K562 (cell line): ENCODE measurements around the gene IL23A. TPM values are rescaled to one million over a fixed set of nuclear protein-coding genes. Genes with fewer than 3 reads are reported as not detected.
A peak's percentile ranks its signal among the peaks of the same experiment; 100 is the strongest.

Experiments used
- CSDE1 ChIP-seq, 2 experiments: fragments of 450-650 bp; IDR thresholded peaks; 2 replicates each; pipeline ENCODE4 v1.6.1; 2016; ENCODE audit warnings: mild to moderate bottlenecking in 1 of 2
- CXXC5 ChIP-seq: fragments of 250-450 bp; sonication (Bioruptor Pico); IDR thresholded peaks from 2 replicates; pipeline ENCODE4 v1.8.0; 2022; ENCODE audit warnings: inconsistent platforms, mild to moderate bottlenecking, moderate library complexity
- DPF2 ChIP-seq: fragments of 450-650 bp; IDR thresholded peaks from 2 replicates; pipeline ENCODE4 v1.6.1; 2016
- ELK1 ChIP-seq: sonication (generic); formaldehyde crosslinking; IDR thresholded peaks from 2 replicates; pipeline ENCODE4 v1.8.1; 2022; ENCODE audit warnings: missing genetic modification reagents
- FOXK1 ChIP-seq: sonication (generic); formaldehyde crosslinking; IDR thresholded peaks from 2 replicates; pipeline ENCODE4 v1.8.0; 2022; ENCODE audit warnings: missing genetic modification reagents, mild to moderate bottlenecking, borderline replicate concordance
- HDAC3 ChIP-seq: fragments of 450-650 bp; IDR thresholded peaks from 2 replicates; pipeline ENCODE4 v1.6.1; 2018; ENCODE audit warnings: borderline replicate concordance, mild to moderate bottlenecking, moderate library complexity; ENCODE audit not compliant: partially characterized antibody
- HMG20A ChIP-seq: fragments of 450-650 bp; formaldehyde crosslinking; conservative IDR thresholded peaks from 2 replicates; pipeline ENCODE4 v1.4.0; 2020; ENCODE audit warnings: mild to moderate bottlenecking, mixed read lengths
- NBN ChIP-seq: fragments of 450-650 bp; IDR thresholded peaks from 2 replicates; pipeline ENCODE4 v1.6.1; 2016; ENCODE audit warnings: low read depth, mild to moderate bottlenecking
- NR2C1 ChIP-seq, 2 experiments: fragments of 450-650 bp; IDR thresholded peaks; 2 replicates each; pipeline ENCODE4 v1.6.1; 2017; ENCODE audit warnings: mild to moderate bottlenecking in 2 of 2, antibody characterized with exemption in 1 of 2, inconsistent platforms in 1 of 2, missing compliant biosample characterization in 1 of 2, missing genetic modification characterization in 1 of 2
- RAD21 ChIP-seq, 2 experiments: fragments of 250-450 bp in 1 of 2; fragments of 450-650 bp in 1 of 2; sonication (Bioruptor Pico) in 1 of 2; formaldehyde crosslinking in 1 of 2; IDR thresholded peaks in 1 of 2; conservative IDR thresholded peaks in 1 of 2; 2 replicates each; pipeline versions ENCODE4 v1.4.0 to v1.8.0; 2020 to 2022; ENCODE audit warnings: mild to moderate bottlenecking in 2 of 2, moderate library complexity in 1 of 2
- RBM34 ChIP-seq: fragments of 200-400 bp; formaldehyde crosslinking; IDR thresholded peaks from 2 replicates; pipeline ENCODE4 v1.6.1; 2018; ENCODE audit warnings: low read length, borderline replicate concordance; ENCODE audit not compliant: insufficient read depth
- SMAD2 ChIP-seq: fragments of 150-350 bp; IDR thresholded peaks from 2 replicates; pipeline ENCODE4 v1.6.1; 2014; ENCODE audit warnings: low read depth, mild to moderate bottlenecking, low read length
- SMARCB1 ChIP-seq: IDR thresholded peaks from 2 replicates; pipeline ENCODE4 v1.6.1; 2011; ENCODE audit warnings: improper control_type of control experiment, low read depth; ENCODE audit not compliant: insufficient read length
- TBP ChIP-seq: optimal IDR thresholded peaks from 2 replicates; pipeline ENCODE3; 2011; ENCODE audit warnings: low read depth, low read length, improper control_type of control experiment
- TCFL5 ChIP-seq: fragments of 250-450 bp; sonication (Bioruptor Pico); conservative IDR thresholded peaks from 2 replicates; pipeline ENCODE4 v1.6.1; 2021; ENCODE audit warnings: mild to moderate bottlenecking, moderate library complexity, matching md5 sums
- TRIM24 ChIP-seq, 2 experiments: fragments of 450-650 bp; IDR thresholded peaks; 2 replicates each; pipeline ENCODE4 v1.6.1; 2016
- VEZF1 ChIP-seq: fragments of 200-800 bp; sonication (Bioruptor generic); IDR thresholded peaks from 2 replicates; pipeline ENCODE4 v1.6.1; 2017; ENCODE audit warnings: missing genetic modification characterization, missing compliant biosample characterization
- ZNF408 ChIP-seq: fragments of 250-450 bp; sonication (Bioruptor Pico); IDR thresholded peaks from 2 replicates; pipeline ENCODE4 v1.4.0; 2020; ENCODE audit warnings: low read depth, mild to moderate bottlenecking, moderate library complexity
- ZNF431 ChIP-seq: sonication (generic); formaldehyde crosslinking; IDR thresholded peaks from 2 replicates; pipeline ENCODE4 v1.8.0; 2022; ENCODE audit warnings: mild to moderate bottlenecking, missing genetic modification reagents
- ZNF518B ChIP-seq: fragments of 250-450 bp; sonication (Bioruptor Pico); IDR thresholded peaks from 2 replicates; pipeline ENCODE4 v1.5.0; 2021; ENCODE audit warnings: mild to moderate bottlenecking, moderate library complexity
- ZNF699 ChIP-seq: fragments of 250-450 bp; sonication (Bioruptor Pico); IDR thresholded peaks from 2 replicates; pipeline ENCODE4 v1.8.0; 2021; ENCODE audit warnings: mild to moderate bottlenecking, moderate library complexity; ENCODE audit not compliant: insufficient replicate concordance
- ZNF75A ChIP-seq: fragments of 450-650 bp; formaldehyde crosslinking; IDR thresholded peaks from 2 replicates; pipeline ENCODE4 v1.4.0; 2020; ENCODE audit warnings: mild to moderate bottlenecking
- polyA plus RNA-seq, 8 experiments: library from polyadenylated mRNA; depleted of rRNA in 4 of 8; stranded (reverse) in 5 of 8; unstranded in 3 of 8; fragments of >200 nt; fragmentation: Nextera tagmentation in 2 of 8; fragmentation: Illumina TruSeq in 1 of 8; extraction: Ambion mirVana in 2 of 8; extraction: Trizol in 1 of 8; gene quantifications; 2 replicates each; pipeline versions ENCODE4 v1.2.1 to v1.2.3, GENCODE V29; 2011 to 2014; ENCODE audit warnings: inconsistent platforms in 1 of 8, missing spikeins in 1 of 8
- total RNA-seq, 7 experiments: library from RNA; depleted of rRNA in 6 of 7; stranded (reverse); fragments of >200 nt in 6 of 7; fragmentation: Illumina TruSeq in 2 of 7; extraction: Trizol in 2 of 7; gene quantifications; 2 replicates each; pipeline versions ENCODE4 v1.2.1 to v1.2.3, GENCODE V29; 2011 to 2021; ENCODE audit warnings: low replicate concordance in 1 of 7

IL23A gene
- total and polyA plus RNA-seq, 9 of the 15 experiments (the other 6 are each of a cell fraction or from before 2014, with no cell fraction given), result 4.4 to 37.2 (median 9.6) TPM

DNA sequence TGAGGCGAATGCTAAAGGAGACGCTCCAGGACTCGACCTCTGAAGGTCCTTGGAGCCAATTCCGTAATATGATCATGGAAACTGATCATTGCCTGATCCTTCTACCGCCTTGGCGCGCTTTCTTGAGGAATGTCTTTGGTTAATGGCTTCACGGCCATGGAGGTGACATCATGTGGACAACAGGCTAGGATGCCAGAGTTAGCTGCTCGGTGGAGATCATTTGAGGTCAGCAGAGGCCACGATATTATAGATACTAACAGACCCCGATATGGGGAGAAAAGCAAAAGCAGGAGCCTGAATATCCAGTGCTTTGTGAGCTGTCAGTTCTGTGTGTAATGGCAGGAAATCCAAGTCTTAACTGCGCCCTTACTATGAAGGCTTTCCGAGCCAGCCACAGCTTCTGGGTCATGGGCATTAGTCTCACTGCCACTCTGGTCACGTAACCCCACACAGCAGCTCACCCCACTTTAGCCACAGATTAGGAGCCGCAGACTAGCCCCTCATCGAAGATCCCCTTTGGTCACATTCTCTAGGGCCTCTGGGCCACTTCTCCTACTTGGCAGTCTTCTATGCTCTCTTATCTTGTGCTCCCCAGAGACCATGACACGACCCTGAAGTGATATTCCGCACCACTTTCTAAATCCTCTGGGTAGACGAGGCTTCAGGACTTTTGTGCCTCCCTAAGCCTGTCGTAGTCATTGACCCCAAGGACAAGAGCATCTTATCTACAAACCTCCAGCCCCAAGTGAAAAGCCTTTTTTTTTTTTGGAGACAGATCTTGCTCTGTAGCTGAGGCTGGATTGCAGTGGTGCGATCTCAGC is 37.8 kb upstream of the IL23A start (continued):
- no peak for TF ChIP-seq ZNF75A (CRISPR knock-in tag)
- no peak for TF ChIP-seq ELK1 (CRISPR knock-in tag)
- TF ChIP-seq ZNF408 (CRISPR knock-in tag), result no peak
- TF ChIP-seq TRIM24 (IDR thresholded peaks at IDR 0.05), result peak in 1 of 2 experiments; percentile 69; a peak in 2 of 4 replicates
- peak; percentile 75; the same call in 1 of the 2 replicates for TF ChIP-seq FOXK1 (CRISPR knock-in tag)
- no peak for TF ChIP-seq VEZF1 (CRISPR knock-in tag)
- peak; percentile 95 for TF ChIP-seq NR2C1 (IDR thresholded peaks at IDR 0.05)
- TF ChIP-seq NR2C1 (tag; IDR thresholded peaks at IDR 0.05), result peak; percentile 96
- TF ChIP-seq TCFL5, result no peak
- peak; percentile 76 for TF ChIP-seq NBN
- TF ChIP-seq HDAC3, result peak; percentile 45
- TF ChIP-seq TBP, result no peak
- TF ChIP-seq CXXC5 (CRISPR knock-in tag), result peak; percentile 78
- TF ChIP-seq ZNF518B (CRISPR knock-in tag), result no peak
- TF ChIP-seq CSDE1 (IDR thresholded peaks at IDR 0.05), result no peak
- no peak for TF ChIP-seq RAD21 (CRISPR knock-in tag; conservative IDR thresholded peaks at IDR 0.05 in 1 of 2, IDR thresholded peaks at IDR 0.05 in 1 of 2)
- no peak for TF ChIP-seq SMAD2
- no peak for TF ChIP-seq RBM34
- peak; percentile 95 for TF ChIP-seq DPF2
- TF ChIP-seq HMG20A, result no peak
- TF ChIP-seq SMARCB1, result no peak
- TF ChIP-seq ZNF431 (CRISPR knock-in tag), result no peak
- no peak for TF ChIP-seq ZNF699 (CRISPR knock-in tag)
